CD14-positive monocyte (primary cell): Measurements from ENCODE around the gene ABCA2. TPM values are rescaled to one million over a fixed set of nuclear protein-coding genes. Genes with fewer than 3 reads are reported as not detected.

ENCODE experiments used
- DNase-seq, 3 donors: peaks; one replicate each; pipeline ENCODE4 v3.0.0-alpha.2; 2011 to 2022
- H2AFZ ChIP-seq: 2 replicates; pipeline ENCODE4 v1.6.0; 2012; ENCODE audit warnings: mild to moderate bottlenecking, low read depth, low read length, inconsistent platforms; ENCODE audit not compliant: insufficient read depth, poor library complexity, severe bottlenecking
- H3K27ac ChIP-seq, 2 donors: 1 replicate in 1 of 2; 2 replicates in 1 of 2; pipeline ENCODE4 v1.5.1; 2012 to 2013; ENCODE audit warnings: low read length in 2 of 2, control low read depth in 1 of 2, inconsistent platforms in 1 of 2, low read depth in 1 of 2, mild to moderate bottlenecking in 1 of 2
- H3K27me3 ChIP-seq, 2 donors: one replicate each; pipeline versions ENCODE4 v1.6.0 to v1.6.1; 2011 to 2013; ENCODE audit warnings: low read length in 2 of 2; ENCODE audit not compliant: control insufficient read depth in 2 of 2, insufficient read depth in 2 of 2
- H3K36me3 ChIP-seq, 2 donors: replicated peaks in 1 of 2; 1 replicate in 1 of 2; 2 replicates in 1 of 2; pipeline versions ENCODE4 v1.5.1 to v1.6.1; 2012 to 2013; ENCODE audit warnings: low read length in 2 of 2, control low read depth in 1 of 2, inconsistent platforms in 1 of 2, mild to moderate bottlenecking in 1 of 2; ENCODE audit not compliant: insufficient read depth in 2 of 2, control insufficient read depth in 1 of 2
- H3K4me1 ChIP-seq, 2 donors: 1 replicate in 1 of 2; 2 replicates in 1 of 2; pipeline versions ENCODE4 v1.5.1 to v1.6.1; 2012 to 2013; ENCODE audit warnings: low read length in 2 of 2, control low read depth in 1 of 2, inconsistent platforms in 1 of 2, mild to moderate bottlenecking in 1 of 2, moderate library complexity in 1 of 2; ENCODE audit not compliant: insufficient read depth in 2 of 2, control insufficient read depth in 1 of 2
- H3K4me2 ChIP-seq: replicated peaks from 2 replicates; pipeline ENCODE3; 2012; ENCODE audit warnings: low read length, moderate library complexity, mild to moderate bottlenecking; ENCODE audit not compliant: poor library complexity, severe bottlenecking; ENCODE audit errors: extremely low read depth
- H3K4me3 ChIP-seq, 3 experiments: fragments of 200-600 bp in 1 of 3; sonication (generic) in 1 of 3; replicated peaks in 1 of 3; 1 replicate in 2 of 3; 2 replicates in 1 of 3; pipeline ENCODE4 v1.5.1; 2011 to 2013; ENCODE audit warnings: low read length in 3 of 3, mild to moderate bottlenecking in 3 of 3, control low read depth in 2 of 3, low read depth in 2 of 3, inconsistent platforms in 1 of 3, moderate library complexity in 1 of 3
- H3K79me2 ChIP-seq: 2 replicates; pipeline ENCODE4 v1.6.0; 2012; ENCODE audit warnings: mild to moderate bottlenecking, control low read depth, inconsistent platforms, low read length, moderate library complexity; ENCODE audit not compliant: insufficient read depth
- H3K9ac ChIP-seq: 2 replicates; pipeline ENCODE4 v1.6.0; 2017; ENCODE audit warnings: low read length, mild to moderate bottlenecking; ENCODE audit not compliant: insufficient read depth, poor library complexity, severe bottlenecking
- H3K9me3 ChIP-seq, 2 donors: replicated peaks in 1 of 2; 1 replicate in 1 of 2; 2 replicates in 1 of 2; pipeline versions ENCODE4 v1.5.1 to v1.6.1; 2012 to 2013; ENCODE audit warnings: low read length in 2 of 2, control low read depth in 1 of 2; ENCODE audit not compliant: control insufficient read depth in 1 of 2, insufficient read depth in 1 of 2
- H4K20me1 ChIP-seq: 2 replicates; pipeline ENCODE4 v1.6.0; 2012; ENCODE audit warnings: mild to moderate bottlenecking, low read length, control low read depth, moderate library complexity; ENCODE audit not compliant: insufficient read depth
- H3K27ac Mint-ChIP-seq, 7 donors: one replicate each; pipeline ENCODE4 v1.8.0; 2020; ENCODE audit warnings: mild to moderate bottlenecking in 7 of 7, mixed read lengths in 7 of 7, moderate library complexity in 6 of 7, inconsistent platforms in 2 of 7
- H3K27me3 Mint-ChIP-seq, 3 donors: one replicate each; pipeline ENCODE4 v1.8.0; 2021 to 2022; ENCODE audit warnings: low read depth in 3 of 3, mild to moderate bottlenecking in 3 of 3, mixed read lengths in 3 of 3, moderate library complexity in 3 of 3, inconsistent platforms in 1 of 3
- H3K36me3 Mint-ChIP-seq, 2 donors: one replicate each; pipeline ENCODE4 v1.8.0; 2020; ENCODE audit warnings: mixed read lengths in 2 of 2, inconsistent platforms in 1 of 2, mild to moderate bottlenecking in 1 of 2
- H3K4me1 Mint-ChIP-seq: one replicate; pipeline ENCODE4 v1.8.0; 2020; ENCODE audit warnings: mild to moderate bottlenecking, mixed read lengths
- H3K4me3 Mint-ChIP-seq, 2 donors: one replicate each; pipeline ENCODE4 v1.8.0; 2020; ENCODE audit warnings: mild to moderate bottlenecking in 2 of 2, mixed read lengths in 2 of 2, moderate library complexity in 1 of 2
- H3K9me3 Mint-ChIP-seq, 7 donors: one replicate each; pipeline ENCODE4 v1.8.0; 2020 to 2022; ENCODE audit warnings: mixed read lengths in 7 of 7, mild to moderate bottlenecking in 6 of 7, moderate library complexity in 6 of 7, inconsistent platforms in 2 of 7
- WGBS: methylation state at CpG from one replicate; pipeline ENCODE4 v1.1.5; 2013; ENCODE audit warnings: missing lambda C conversion rate; ENCODE audit not compliant: insufficient coverage; 5-methylcytosine and 5-hydroxymethylcytosine counted together
- intact Hi-C, 2 donors: fragments of 100-400 bp; cut with micrococcal nuclease; formaldehyde crosslinking; loops; one replicate each; pipeline versions ENCODE4 v1.15.0 to v1.15.1; 2023
- polyA plus RNA-seq, 3 donors: library from polyadenylated mRNA; depleted of rRNA in 1 of 3; unstranded in 2 of 3; stranded (reverse) in 1 of 3; fragments of 300-500 nt in 2 of 3; fragments of >200 nt in 1 of 3; fragmentation: Illumina TruSeq in 2 of 3; gene quantifications; 1 replicate in 2 of 3; 2 replicates in 1 of 3; pipeline ENCODE4 v1.2.3, GENCODE V29; 2012 to 2021
- TF ChIP-seq, protein P1 (sequence below): fragments of 200-600 bp; IDR thresholded peaks from one replicate; pipeline ENCODE4 v1.8.0; 2022; ENCODE audit warnings: antibody characterized with exemption, mild to moderate bottlenecking

Gene ABCA2
- polyA plus RNA-seq, 3 donors: 0.18 to 30.7 (median 0.40) TPM

DNA sequence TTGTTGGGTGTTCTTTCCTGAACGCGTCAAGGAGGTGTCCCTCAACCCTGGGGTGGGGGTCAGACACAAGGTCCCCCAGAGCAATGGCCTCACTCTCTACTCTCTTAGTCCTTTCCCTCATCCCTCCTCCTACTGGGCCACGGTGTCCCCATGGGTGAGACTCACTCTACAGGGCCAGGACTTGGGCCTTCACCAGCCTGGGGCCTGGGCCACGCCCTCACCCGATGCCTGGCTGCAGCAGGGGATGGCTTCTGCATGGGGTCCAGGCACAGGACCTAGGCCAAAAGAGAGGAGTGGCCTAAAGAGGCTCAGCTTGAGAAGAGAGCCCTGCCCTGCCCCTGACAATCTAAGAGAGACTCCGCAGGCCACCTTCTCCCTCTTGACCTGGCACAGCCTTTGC is 70.1 kb downstream of the ABCA2 start:
- Mint-ChIP-seq H3K36me3 (no peaks in the 10 kb centered on the region), H3K27me3 (peaks cover 0 to 8% (median 2%) of the 10 kb centered on the region in 3 donors), H3K27ac (no peak overlapping the region), H3K4me3 (no peak overlapping the region), H3K4me1 (no peaks in the 10 kb centered on the region), H3K9me3 (peaks cover 0 to 5% (median 3%) of the 10 kb centered on the region in 7 donors)
- Histone ChIP-seq H4K20me1 (no peaks in the 10 kb centered on the region), H3K4me1 (no peaks in the 10 kb centered on the region), H3K9me3 (no peaks in the 10 kb centered on the region), H3K4me2 (no peak overlapping the region), H3K27ac (no peak overlapping the region), H3K4me3 (no peak overlapping the region), H3K79me2 (no peaks in the 10 kb centered on the region), H2AFZ (no peak overlapping the region), H3K9ac (no peak overlapping the region), H3K27me3 (no peaks in the 10 kb centered on the region), H3K36me3 (no peaks in the 10 kb centered on the region)
- 88% methylated on average over 4 of the region's 6 CpGs for WGBS
- TF ChIP-seq, protein P1, sequence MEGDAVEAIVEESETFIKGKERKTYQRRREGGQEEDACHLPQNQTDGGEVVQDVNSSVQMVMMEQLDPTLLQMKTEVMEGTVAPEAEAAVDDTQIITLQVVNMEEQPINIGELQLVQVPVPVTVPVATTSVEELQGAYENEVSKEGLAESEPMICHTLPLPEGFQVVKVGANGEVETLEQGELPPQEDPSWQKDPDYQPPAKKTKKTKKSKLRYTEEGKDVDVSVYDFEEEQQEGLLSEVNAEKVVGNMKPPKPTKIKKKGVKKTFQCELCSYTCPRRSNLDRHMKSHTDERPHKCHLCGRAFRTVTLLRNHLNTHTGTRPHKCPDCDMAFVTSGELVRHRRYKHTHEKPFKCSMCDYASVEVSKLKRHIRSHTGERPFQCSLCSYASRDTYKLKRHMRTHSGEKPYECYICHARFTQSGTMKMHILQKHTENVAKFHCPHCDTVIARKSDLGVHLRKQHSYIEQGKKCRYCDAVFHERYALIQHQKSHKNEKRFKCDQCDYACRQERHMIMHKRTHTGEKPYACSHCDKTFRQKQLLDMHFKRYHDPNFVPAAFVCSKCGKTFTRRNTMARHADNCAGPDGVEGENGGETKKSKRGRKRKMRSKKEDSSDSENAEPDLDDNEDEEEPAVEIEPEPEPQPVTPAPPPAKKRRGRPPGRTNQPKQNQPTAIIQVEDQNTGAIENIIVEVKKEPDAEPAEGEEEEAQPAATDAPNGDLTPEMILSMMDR: no peak
- intact Hi-C loops: no loop called here
- DNase-seq: no peak

DNA sequence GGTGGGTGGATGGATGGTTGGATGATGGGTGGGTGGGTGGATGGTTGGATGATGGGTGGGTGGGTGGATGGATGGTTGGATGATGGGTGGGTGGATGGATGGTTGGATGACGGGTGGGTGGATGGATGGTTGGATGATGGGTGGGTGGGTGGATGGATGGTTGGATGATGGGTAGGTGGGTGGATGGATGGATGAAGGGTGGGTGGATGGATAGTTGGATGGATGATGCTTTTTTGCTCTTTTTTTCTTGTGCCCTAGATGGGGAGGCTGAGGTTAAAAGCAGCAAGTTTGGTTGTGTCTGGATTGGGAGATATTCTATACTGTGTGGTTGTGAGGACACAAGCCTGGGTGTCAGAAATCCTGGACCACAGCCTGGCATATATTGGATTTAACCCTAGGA is 70.6 kb downstream of the ABCA2 start:
- Histone ChIP-seq H3K27ac (no peak overlapping the region), H2AFZ (no peak overlapping the region), H3K4me3 (no peak overlapping the region), H3K9me3 (no peaks in the 10 kb centered on the region), H3K4me2 (no peak overlapping the region), H4K20me1 (no peaks in the 10 kb centered on the region), H3K4me1 (no peaks in the 10 kb centered on the region), H3K27me3 (no peaks in the 10 kb centered on the region), H3K36me3 (no peaks in the 10 kb centered on the region), H3K79me2 (no peaks in the 10 kb centered on the region), H3K9ac (no peak overlapping the region)
- H3K4me3 Mint-ChIP-seq: no peak overlapping the region
- H3K36me3 Mint-ChIP-seq: no peaks in the 10 kb centered on the region
- no peak for DNase-seq
- intact Hi-C loops: no loop called here
- WGBS: 100% methylated on average over 1 of the region's 1 CpG
- H3K4me1 Mint-ChIP-seq: no peaks in the 10 kb centered on the region
- TF ChIP-seq, protein P1: no peak
- peaks cover 0 to 5% (median 3%) of the 10 kb centered on the region in 7 donors for H3K9me3 Mint-ChIP-seq
- H3K27ac Mint-ChIP-seq: no peak overlapping the region
- H3K27me3 Mint-ChIP-seq: peaks cover 0 to 8% (median 2%) of the 10 kb centered on the region in 3 donors

Other genes with a start within 250 kb of the ABCA2 start
- 10 to 100 TPM; 33.1 to 47.2 (median 39.2) TPM for gene TMEM141, start 236.9 kb downstream of the ABCA2 start, polyA plus RNA-seq
- 1 to 10 TPM in 1 of 3 donors, under 1 TPM in 1, not detected in 1; 0.54 to 2.1 TPM for gene CCDC183, start 231.9 kb downstream of the ABCA2 start, polyA plus RNA-seq
- gene RABL6, start 220.3 kb downstream of the ABCA2 start, polyA plus RNA-seq: 10 to 100 TPM in 1 of 3 donors, 1 to 10 TPM in 2; 6.7 to 30.9 (median 8.1) TPM
- gene AJM1, start 185.8 kb downstream of the ABCA2 start, polyA plus RNA-seq: 1 to 10 TPM in 1 of 3 donors, under 1 TPM in 2; 0.10 to 2.0 (median 0.18) TPM
- gene PHPT1, start 178.8 kb downstream of the ABCA2 start, polyA plus RNA-seq: 100 to 1,000 TPM in 1 of 3 donors, 10 to 100 TPM in 2; 70.0 to 163 (median 94.3) TPM
- 1 to 10 TPM in 1 of 3 donors, under 1 TPM in 1, not detected in 1; 0.07 to 5.2 TPM for gene MAMDC4, start 175.9 kb downstream of the ABCA2 start, polyA plus RNA-seq
- gene EDF1, start 161.9 kb downstream of the ABCA2 start, polyA plus RNA-seq: 100 to 1,000 TPM; 245 to 407 (median 264) TPM
- gene TRAF2, start 141.7 kb downstream of the ABCA2 start, polyA plus RNA-seq: 1 to 10 TPM; 1.6 to 6.1 (median 2.0) TPM
- 100 to 1,000 TPM in 1 of 3 donors, 10 to 100 TPM in 2; 85.3 to 117 (median 92.7) TPM for gene FBXW5, start 83.5 kb downstream of the ABCA2 start, polyA plus RNA-seq
- gene C8G, start 83.0 kb downstream of the ABCA2 start, polyA plus RNA-seq: under 1 TPM in 2 of 3 donors, not detected in 1; 0.55 to 0.72 TPM
- under 1 TPM in 1 of 3 donors, not detected in 2; 0.29 TPM for gene LCN12, start 76.0 kb downstream of the ABCA2 start, polyA plus RNA-seq
- gene PTGDS, start 50.7 kb downstream of the ABCA2 start, polyA plus RNA-seq: 1 to 10 TPM in 1 of 3 donors, under 1 TPM in 1, not detected in 1; 0.34 to 1.5 TPM
- gene LCNL1, start 45.2 kb downstream of the ABCA2 start, polyA plus RNA-seq: under 1 TPM in 1 of 3 donors, not detected in 2; 0.04 TPM
- 10 to 100 TPM; 35.3 to 92.9 (median 40.7) TPM for gene PAXX, start 35.8 kb downstream of the ABCA2 start, polyA plus RNA-seq
- gene CLIC3, start 31.7 kb downstream of the ABCA2 start, polyA plus RNA-seq: under 1 TPM in 2 of 3 donors, not detected in 1; 0.29 to 0.51 TPM
- gene FUT7, start 3.9 kb upstream of the ABCA2 start, polyA plus RNA-seq: 10 to 100 TPM in 2 of 3 donors, 1 to 10 TPM in 1; 6.1 to 13.4 (median 10.5) TPM
- 1 to 10 TPM in 1 of 3 donors, under 1 TPM in 1, not detected in 1; 0.51 to 2.7 TPM for gene NPDC1, start 17.9 kb upstream of the ABCA2 start, polyA plus RNA-seq
- gene ENTPD2, start 25.8 kb upstream of the ABCA2 start, polyA plus RNA-seq: not detected
- gene SAPCD2, start 42.3 kb upstream of the ABCA2 start, polyA plus RNA-seq: 1 to 10 TPM in 2 of 3 donors, under 1 TPM in 1; 0.03 to 3.1 (median 1.7) TPM
- gene UAP1L1, start 49.3 kb upstream of the ABCA2 start, polyA plus RNA-seq: 10 to 100 TPM in 2 of 3 donors, 1 to 10 TPM in 1; 5.7 to 16.7 (median 14.8) TPM
- 10 to 100 TPM; 29.3 to 38.2 (median 33.3) TPM for gene MAN1B1, start 58.7 kb upstream of the ABCA2 start, polyA plus RNA-seq
- gene DPP7, start 86.5 kb upstream of the ABCA2 start, polyA plus RNA-seq: 100 to 1,000 TPM in 2 of 3 donors, 10 to 100 TPM in 1; 68.3 to 287 (median 150) TPM
- not detected for gene GRIN1, start 110.9 kb upstream of the ABCA2 start, polyA plus RNA-seq
- gene LRRC26, start 141.8 kb upstream of the ABCA2 start, polyA plus RNA-seq: not detected
- gene TMEM210, start 143.8 kb upstream of the ABCA2 start, polyA plus RNA-seq: not detected
- gene ANAPC2, start 160.3 kb upstream of the ABCA2 start, polyA plus RNA-seq: 10 to 100 TPM in 1 of 3 donors, 1 to 10 TPM in 2; 1.9 to 76.8 (median 2.0) TPM
- gene SSNA1, start 160.4 kb upstream of the ABCA2 start, polyA plus RNA-seq: 100 to 1,000 TPM in 1 of 3 donors, 10 to 100 TPM in 2; 87.0 to 118 (median 98.3) TPM
- 1 to 10 TPM in 1 of 3 donors, under 1 TPM in 2; 0.30 to 4.6 (median 0.46) TPM for gene TPRN, start 172.5 kb upstream of the ABCA2 start, polyA plus RNA-seq
- gene TMEM203, start 177.4 kb upstream of the ABCA2 start, polyA plus RNA-seq: 10 to 100 TPM; 13.1 to 88.1 (median 76.1) TPM
- 10 to 100 TPM in 1 of 3 donors, 1 to 10 TPM in 2; 4.4 to 26.9 (median 5.2) TPM for gene NDOR1, start 177.5 kb upstream of the ABCA2 start, polyA plus RNA-seq
- gene RNF208, start 194.0 kb upstream of the ABCA2 start, polyA plus RNA-seq: 1 to 10 TPM in 1 of 3 donors, not detected in 2; 1.5 TPM
- under 1 TPM in 1 of 3 donors, not detected in 2; 0.17 TPM for gene CYSRT1, start 196.9 kb upstream of the ABCA2 start, polyA plus RNA-seq
- not detected for gene RNF224, start 199.3 kb upstream of the ABCA2 start, polyA plus RNA-seq
- gene SLC34A3, start 202.7 kb upstream of the ABCA2 start, polyA plus RNA-seq: not detected
- gene TUBB4B, start 213.1 kb upstream of the ABCA2 start, polyA plus RNA-seq: 100 to 1,000 TPM in 1 of 3 donors, 10 to 100 TPM in 2; 58.1 to 284 (median 70.8) TPM
- gene STPG3, start 223.0 kb upstream of the ABCA2 start, polyA plus RNA-seq: not detected
- gene NELFB, start 227.1 kb upstream of the ABCA2 start, polyA plus RNA-seq: 10 to 100 TPM; 17.3 to 44.2 (median 18.8) TPM
- gene TOR4A, start 249.5 kb upstream of the ABCA2 start, polyA plus RNA-seq: 10 to 100 TPM; 13.7 to 17.6 (median 15.4) TPM